ACC112 (cell line): ENCODE results near the gene C14orf132.
A peak's percentile ranks its signal among the peaks of the same experiment; 100 is the strongest.

Experiments used
- H2AFZ ChIP-seq: fragments of 200-600 bp; sonication (generic); one replicate; pipeline ENCODE4 v1.6.0; 2017; ENCODE audit warnings: antibody characterized with exemption, low read length; ENCODE audit not compliant: unreplicated experiment
- H3K27ac ChIP-seq: fragments of 200-600 bp; sonication (generic); 2 replicates; pipeline ENCODE4 v1.5.1; 2014; ENCODE audit warnings: low read depth, mild to moderate bottlenecking, antibody characterized with exemption, low read length, moderate library complexity
- H3K27me3 ChIP-seq: fragments of 200-600 bp; sonication (generic); 2 replicates; pipeline ENCODE4 v1.6.1; 2014; ENCODE audit warnings: mild to moderate bottlenecking, antibody characterized with exemption, low read length, moderate library complexity, mixed read lengths; ENCODE audit not compliant: insufficient read depth
- H3K36me3 ChIP-seq: fragments of 200-600 bp; sonication (generic); 2 replicates; pipeline ENCODE4 v1.6.1; 2016; ENCODE audit warnings: mild to moderate bottlenecking, antibody characterized with exemption, low read length, moderate library complexity, mixed read lengths; ENCODE audit not compliant: insufficient read depth
- H3K4me1 ChIP-seq: fragments of 200-600 bp; sonication (generic); one replicate; pipeline ENCODE4 v1.6.1; 2016; ENCODE audit warnings: low read length, mixed read lengths; ENCODE audit not compliant: insufficient read depth, unreplicated experiment, control insufficient read depth
- H3K4me3 ChIP-seq: fragments of 200-600 bp; sonication (generic); 2 replicates; pipeline ENCODE4 v1.5.1; 2014; ENCODE audit warnings: mild to moderate bottlenecking, low read depth, low read length
- H3K79me2 ChIP-seq: fragments of 200-600 bp; sonication (generic); one replicate; pipeline ENCODE4 v1.6.0; 2016; ENCODE audit warnings: low read length; ENCODE audit not compliant: control insufficient read depth, unreplicated experiment, insufficient read depth

Gene C14orf132

GRCh38 chr14:96121660-96122395 lies 82.7 kb downstream of the C14orf132 start:
- no peaks in the 10 kb centered on the region for H3K36me3 ChIP-seq
- H2AFZ ChIP-seq, result no peak overlapping the region
- H3K27ac ChIP-seq, result peak overlapping the region; percentile 68
- H3K4me1 ChIP-seq, result peaks cover 25% of the 10 kb centered on the region
- H3K27me3 ChIP-seq, result no peaks in the 10 kb centered on the region
- no peaks in the 10 kb centered on the region for H3K79me2 ChIP-seq
- no peak overlapping the region for H3K4me3 ChIP-seq

DNA sequence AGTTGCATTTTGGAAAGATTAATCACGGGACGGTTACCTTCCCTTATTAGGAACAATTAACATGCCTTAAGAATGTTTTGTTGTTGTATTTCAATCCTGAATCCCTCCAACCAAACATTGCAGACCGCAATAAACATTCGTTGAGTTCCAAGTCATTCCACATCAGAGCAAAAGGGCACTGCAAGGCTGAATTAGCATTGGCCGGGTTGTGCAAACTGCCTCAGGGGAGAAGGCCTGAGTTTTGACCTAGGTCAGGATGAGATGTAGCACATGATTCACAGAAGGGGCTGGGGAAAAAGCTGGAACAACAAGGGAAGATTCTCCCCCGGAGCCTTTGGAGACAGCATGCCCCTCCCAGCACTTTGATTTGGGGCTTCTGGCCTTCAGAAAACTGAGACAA lies 83.3 kb downstream of the C14orf132 start:
- no peak overlapping the region for H3K4me3 ChIP-seq
- H3K27ac ChIP-seq, result peak overlapping the region; percentile 68
- H3K79me2 ChIP-seq, result no peaks in the 10 kb centered on the region
- peaks cover 25% of the 10 kb centered on the region for H3K4me1 ChIP-seq
- H2AFZ ChIP-seq, result peak overlapping the region; percentile 52
- H3K36me3 ChIP-seq, result no peaks in the 10 kb centered on the region
- no peaks in the 10 kb centered on the region for H3K27me3 ChIP-seq

DNA sequence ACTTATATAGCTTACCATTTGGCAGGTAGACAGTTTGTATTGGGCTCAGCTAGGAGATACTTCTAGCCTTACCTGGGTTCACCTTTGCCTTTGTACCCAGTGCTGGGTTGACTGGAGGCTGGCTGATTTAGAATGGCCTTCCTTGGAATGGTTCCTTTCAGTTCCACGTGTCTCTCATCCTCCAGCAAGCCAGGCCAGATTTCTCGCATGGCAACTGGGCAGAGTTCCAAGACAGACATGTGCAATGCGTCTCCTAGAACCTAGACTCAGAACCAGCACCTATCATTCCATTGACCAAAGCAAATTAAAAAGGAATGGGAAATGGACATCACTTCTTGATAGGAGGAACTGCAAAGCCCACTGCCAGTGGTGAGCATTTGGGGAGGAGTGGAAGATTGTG lies 86.4 kb downstream of the C14orf132 start:
- Histone ChIP-seq H3K27ac (no peak overlapping the region), H3K36me3 (no peaks in the 10 kb centered on the region), H3K4me1 (peaks cover 20% of the 10 kb centered on the region), H2AFZ (no peak overlapping the region), H3K27me3 (no peaks in the 10 kb centered on the region), H3K79me2 (no peaks in the 10 kb centered on the region), H3K4me3 (no peak overlapping the region)

DNA sequence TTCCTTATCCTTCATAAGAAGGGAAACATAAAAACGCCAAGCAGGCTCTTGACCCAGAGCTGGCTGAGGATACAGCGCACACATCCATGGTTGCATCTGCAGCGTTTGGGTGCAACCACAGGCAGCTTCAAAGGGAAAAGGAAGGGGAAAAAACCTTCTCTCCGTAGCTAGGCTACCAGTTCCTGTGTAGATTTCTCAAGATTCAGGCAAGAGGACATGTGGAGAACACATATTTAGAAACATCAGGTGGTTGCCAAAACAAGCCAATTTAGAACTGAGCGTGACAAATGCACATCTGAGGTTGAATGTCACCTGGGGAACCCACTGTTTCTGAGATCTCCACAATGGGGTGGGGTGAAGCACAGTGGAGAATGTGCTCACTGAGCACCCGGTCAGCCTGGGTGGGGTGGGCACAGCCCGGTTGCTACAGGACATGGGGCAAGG lies 87.2 kb downstream of the C14orf132 start:
- Histone ChIP-seq H3K4me1 (peaks cover 19% of the 10 kb centered on the region), H3K36me3 (no peaks in the 10 kb centered on the region), H3K79me2 (no peaks in the 10 kb centered on the region), H3K27me3 (no peaks in the 10 kb centered on the region), H3K27ac (no peak overlapping the region), H3K4me3 (no peak overlapping the region), H2AFZ (no peak overlapping the region)

GRCh38 chr14:96126783-96127271 lies 87.7 kb downstream of the C14orf132 start:
- Histone ChIP-seq H3K4me1 (peaks cover 15% of the 10 kb centered on the region), H3K79me2 (no peaks in the 10 kb centered on the region), H3K36me3 (no peaks in the 10 kb centered on the region), H2AFZ (no peak overlapping the region), H3K27me3 (no peaks in the 10 kb centered on the region), H3K4me3 (no peak overlapping the region), H3K27ac (no peak overlapping the region)

GRCh38 chr14:96129128-96129736 lies 90.1 kb downstream of the C14orf132 start:
- H3K27me3 ChIP-seq, result peaks cover 11% of the 10 kb centered on the region; the same call in 1 of the 2 replicates
- H2AFZ ChIP-seq, result no peak overlapping the region
- no peaks in the 10 kb centered on the region for H3K79me2 ChIP-seq
- no peak overlapping the region for H3K27ac ChIP-seq
- no peaks in the 10 kb centered on the region for H3K36me3 ChIP-seq
- no peaks in the 10 kb centered on the region for H3K4me1 ChIP-seq
- no peak overlapping the region for H3K4me3 ChIP-seq

DNA sequence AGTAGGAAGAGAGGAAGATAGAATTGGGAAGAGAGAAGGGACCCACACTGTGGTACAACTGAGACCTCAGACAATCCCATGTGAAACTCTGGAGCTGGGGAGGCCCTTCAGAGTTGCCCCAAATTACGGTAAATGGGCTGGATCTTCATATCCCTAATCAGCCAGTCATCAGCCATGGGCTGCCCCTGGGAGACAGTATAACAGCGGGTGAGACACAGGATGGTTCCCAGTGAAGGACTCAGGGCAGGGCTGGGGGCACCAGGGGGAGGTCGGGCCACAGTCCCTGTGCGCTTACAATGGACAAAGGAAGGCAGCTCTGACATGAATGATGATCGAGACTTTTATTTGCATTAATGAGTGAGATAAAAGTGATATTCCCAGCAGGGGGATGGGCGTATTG lies 91.2 kb downstream of the C14orf132 start:
- Histone ChIP-seq H3K4me1 (no peaks in the 10 kb centered on the region), H3K27me3 (peaks cover 11% of the 10 kb centered on the region; the same call in 1 of the 2 replicates), H3K4me3 (no peak overlapping the region), H3K79me2 (no peaks in the 10 kb centered on the region), H2AFZ (no peak overlapping the region), H3K27ac (no peak overlapping the region), H3K36me3 (no peaks in the 10 kb centered on the region)

DNA sequence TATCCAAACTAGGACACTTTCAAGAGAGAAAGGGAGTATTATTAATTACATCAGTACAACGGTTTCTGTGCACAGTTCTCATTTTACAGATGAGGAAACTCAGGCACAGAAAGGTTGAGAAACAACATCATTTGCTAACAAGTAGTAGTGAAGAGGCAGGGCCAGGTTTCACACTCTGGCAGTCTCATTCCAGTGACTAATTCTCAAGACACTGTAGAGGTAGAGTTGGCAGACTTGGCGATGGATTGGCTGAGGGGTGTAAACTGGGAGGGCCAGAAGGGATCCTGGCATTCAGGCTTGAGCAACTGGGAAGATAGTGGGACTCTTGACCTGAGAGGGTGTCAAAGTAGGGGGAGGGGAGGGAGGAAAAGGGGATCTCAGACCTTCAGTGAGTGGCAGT lies 91.7 kb downstream of the C14orf132 start:
- no peaks in the 10 kb centered on the region for H3K79me2 ChIP-seq
- H3K36me3 ChIP-seq, result no peaks in the 10 kb centered on the region
- H3K27me3 ChIP-seq, result peaks cover 11% of the 10 kb centered on the region; the same call in 1 of the 2 replicates
- H3K4me3 ChIP-seq, result no peak overlapping the region
- H2AFZ ChIP-seq, result no peak overlapping the region
- H3K27ac ChIP-seq, result no peak overlapping the region
- no peaks in the 10 kb centered on the region for H3K4me1 ChIP-seq

DNA sequence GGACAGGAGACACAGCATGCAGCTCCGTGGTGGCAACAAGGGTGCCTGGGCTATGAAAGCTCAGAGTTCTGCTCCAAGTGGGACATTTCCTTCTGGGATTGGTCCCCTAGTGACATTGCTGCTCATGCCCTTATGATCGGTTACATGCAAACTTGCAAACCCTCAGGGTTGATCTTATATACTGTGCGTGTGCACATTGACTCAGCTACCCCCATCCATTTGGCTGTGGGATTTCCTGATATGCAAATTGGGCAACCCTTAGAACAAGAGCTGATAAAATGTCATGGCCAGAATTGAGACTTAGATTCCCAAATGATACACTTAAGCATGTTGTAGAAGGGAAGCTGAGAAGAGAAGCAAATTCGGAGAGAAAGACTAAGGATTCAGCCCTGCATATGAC lies 92.7 kb downstream of the C14orf132 start:
- H3K4me3 ChIP-seq, result no peak overlapping the region
- H3K27ac ChIP-seq, result no peak overlapping the region
- no peaks in the 10 kb centered on the region for H3K36me3 ChIP-seq
- no peak overlapping the region for H2AFZ ChIP-seq
- peaks cover 11% of the 10 kb centered on the region; the same call in 1 of the 2 replicates for H3K27me3 ChIP-seq
- peaks cover 5% of the 10 kb centered on the region for H3K4me1 ChIP-seq
- H3K79me2 ChIP-seq, result no peaks in the 10 kb centered on the region

DNA sequence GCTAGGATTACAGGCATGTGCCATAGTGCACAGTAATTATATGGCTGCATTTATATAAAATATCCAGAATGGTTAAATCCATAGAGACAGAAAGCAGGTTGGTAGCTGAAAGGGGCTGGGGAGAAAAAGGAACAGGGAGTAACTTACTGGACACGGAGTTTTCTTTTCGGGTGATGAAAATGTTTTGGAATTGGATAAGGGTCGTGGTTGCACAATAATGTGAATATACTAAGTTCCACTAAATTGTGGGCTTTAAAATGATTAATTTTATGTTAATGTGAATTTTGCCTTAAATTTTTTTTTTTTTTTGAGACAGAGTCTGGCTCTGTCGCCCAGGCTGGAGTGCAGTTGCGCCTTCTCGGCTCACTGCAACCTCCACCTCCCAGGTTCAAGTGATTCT lies 95.3 kb downstream of the C14orf132 start:
- Histone ChIP-seq H3K79me2 (no peaks in the 10 kb centered on the region), H3K27me3 (peaks cover 11% of the 10 kb centered on the region; the same call in 1 of the 2 replicates), H3K27ac (no peak overlapping the region), H3K4me1 (peaks cover 5% of the 10 kb centered on the region), H3K36me3 (no peaks in the 10 kb centered on the region), H2AFZ (no peak overlapping the region), H3K4me3 (no peak overlapping the region)

- peaks cover 5% of the 10 kb centered on the region for H3K4me1 ChIP-seq
- no peaks in the 10 kb centered on the region for H3K36me3 ChIP-seq
- H3K79me2 ChIP-seq, result no peaks in the 10 kb centered on the region
- no peak overlapping the region for H3K4me3 ChIP-seq
- no peak overlapping the region for H3K27ac ChIP-seq
- H2AFZ ChIP-seq, result no peak overlapping the region
- peaks cover 11% of the 10 kb centered on the region; the same call in 1 of the 2 replicates for H3K27me3 ChIP-seq
Measured at GRCh38 chr14:96135285-96135684, 96.1 kb downstream of the C14orf132 start.
